ENCODE data around the gene PSTPIP1. TPM values are rescaled to one million over a fixed set of nuclear protein-coding genes. Genes with fewer than 3 reads are reported as not detected.

PSTPIP1 gene
- total and polyA plus RNA-seq, 2 of the 8 experiments (the other 6 are each of a cell fraction or from before 2014, with no cell fraction given), result 1.6 to 1.8 TPM

DNA sequence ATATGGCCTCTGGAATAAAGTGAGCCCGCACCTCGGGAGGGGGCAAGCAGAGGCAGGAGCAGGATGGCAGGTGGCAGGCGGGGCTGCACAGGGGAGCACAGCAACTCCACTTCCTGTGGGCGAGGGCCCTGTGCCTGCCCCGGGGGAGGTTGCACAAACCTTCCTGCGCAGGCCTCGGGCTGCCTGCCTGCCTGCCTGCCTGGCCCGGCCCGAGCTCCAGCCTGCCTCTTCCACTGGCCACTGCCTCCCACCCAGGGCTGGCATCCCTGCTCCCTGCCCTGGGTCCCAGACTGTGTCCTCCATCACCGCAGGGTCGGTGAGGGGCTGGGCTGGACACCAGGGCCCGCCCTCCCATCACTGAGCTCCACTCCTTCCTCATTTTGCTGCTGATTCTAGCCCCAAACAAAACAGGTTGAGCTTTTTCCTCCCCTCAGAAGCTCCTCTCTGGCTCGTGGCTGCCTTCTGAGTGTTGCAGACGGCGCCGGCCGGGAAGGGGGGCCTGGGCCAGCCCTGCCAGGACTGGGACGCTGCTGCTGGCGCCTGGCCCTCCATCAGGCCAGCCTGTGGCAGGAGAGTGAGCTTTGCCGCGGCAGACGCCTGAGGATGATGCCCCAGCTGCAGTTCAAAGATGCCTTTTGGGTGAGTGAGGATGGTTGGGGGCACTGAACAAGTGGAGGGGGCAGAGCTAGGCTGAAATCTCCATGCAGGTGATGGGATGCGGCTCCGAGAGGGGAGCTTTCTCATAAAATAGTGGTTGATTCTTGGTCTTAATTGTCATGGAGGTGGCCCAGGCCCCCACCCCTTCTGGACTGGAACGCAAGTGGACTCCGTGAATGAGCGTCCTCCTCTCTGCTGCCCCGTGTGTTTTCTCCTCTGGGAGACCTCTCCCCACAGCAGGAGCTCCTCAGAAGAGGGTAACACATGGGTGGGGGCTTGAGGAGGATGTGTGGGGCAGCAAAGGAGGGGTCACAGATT is at the start of gene PSTPIP1 (continued):
- TF ChIP-seq RAD21 (IDR thresholded peaks at IDR 0.05 in 1 of 2, conservative IDR thresholded peaks at IDR 0.05 in 1 of 2; ENCODE audit: low read depth in 2 of 2, low read length in 2 of 2) (no peak), RNF2 (IDR thresholded peaks at IDR 0.05; ENCODE audit: borderline replicate concordance, low read depth, low read length, missing control alignments, poor library complexity, severe bottlenecking) (no peak), GTF2F1 (IDR thresholded peaks at IDR 0.05; ENCODE audit: borderline replicate concordance, low read depth, low read length) (no peak), TBP (IDR thresholded peaks at IDR 0.05; ENCODE audit: low read depth, low read length) (no peak), ZNF274 (IDR thresholded peaks at IDR 0.05; ENCODE audit: borderline replicate concordance, extremely low read depth, low read length) (no peak)
